Fibroblast of pulmonary artery (primary cell): ENCODE results near the gene EPB41L2.

Source experiments
- DNase-seq: peaks from one replicate; pipeline ENCODE4 v3.0.0-alpha.2; 2010; ENCODE audit warnings: low read depth
- H3K4me3 ChIP-seq: replicated peaks from 2 replicates; pipeline ENCODE4 v1.5.1; 2011; ENCODE audit warnings: low read depth, mild to moderate bottlenecking, control low read depth, low read length, moderate library complexity
- CTCF ChIP-seq: IDR thresholded peaks from 2 replicates; pipeline ENCODE4 v1.5.1; 2011; ENCODE audit warnings: mild to moderate bottlenecking, control low read depth, low read length, inconsistent platforms; ENCODE audit errors: missing control alignments

The EPB41L2 gene

GRCh38 chr6:131001111-131001736 lies 61.8 kb downstream of the EPB41L2 start:
- TF ChIP-seq CTCF: no peak
- peak overlapping the region; percentile 23 for H3K4me3 ChIP-seq
- no peak for DNase-seq

- DNase-seq: no peak
- no peak overlapping the region for H3K4me3 ChIP-seq
- TF ChIP-seq CTCF: no peak
Measured at GRCh38 chr6:131000544-131000943, 62.5 kb downstream of the EPB41L2 start.

- no peak overlapping the region for H3K4me3 ChIP-seq
- TF ChIP-seq CTCF: no peak
- peak; percentile 71 for DNase-seq
Measured at GRCh38 chr6:130997061-130997753, 65.8 kb downstream of the EPB41L2 start.

GRCh38 chr6:130996635-130997034 lies 66.4 kb downstream of the EPB41L2 start:
- no peak for TF ChIP-seq CTCF

GRCh38 chr6:130995783-130996447 lies 67.1 kb downstream of the EPB41L2 start:
- no peak for DNase-seq
- TF ChIP-seq CTCF: no peak
- H3K4me3 ChIP-seq: no peak overlapping the region

More at GRCh38 chr6:130996635-130997034, 66.4 kb downstream of the EPB41L2 start:
- no peak overlapping the region for H3K4me3 ChIP-seq
- DNase-seq: no peak

- TF ChIP-seq CTCF: no peak
- no peak for DNase-seq
- no peak overlapping the region for H3K4me3 ChIP-seq
Measured at GRCh38 chr6:130994319-130995097, 68.5 kb downstream of the EPB41L2 start.
